HFF-Myc (cell line): Measurements from ENCODE around the gene DOLPP1.

Experiments
- DNase-seq: peaks from one replicate; pipeline ENCODE4 v3.0.0-alpha.2; 2011; ENCODE audit warnings: low read depth; ENCODE audit errors: extremely low read depth
- H3K4me3 ChIP-seq: replicated peaks from 2 replicates; pipeline ENCODE4 v1.5.1; 2011; ENCODE audit warnings: low read depth, mild to moderate bottlenecking, control low read depth, low read length
- TF ChIP-seq, protein P1 (sequence below): IDR thresholded peaks from 2 replicates; pipeline ENCODE4 v1.5.1; 2012; ENCODE audit warnings: mild to moderate bottlenecking, low read depth, low read length, control low read depth; ENCODE audit errors: missing control alignments

The DOLPP1 gene

DNA sequence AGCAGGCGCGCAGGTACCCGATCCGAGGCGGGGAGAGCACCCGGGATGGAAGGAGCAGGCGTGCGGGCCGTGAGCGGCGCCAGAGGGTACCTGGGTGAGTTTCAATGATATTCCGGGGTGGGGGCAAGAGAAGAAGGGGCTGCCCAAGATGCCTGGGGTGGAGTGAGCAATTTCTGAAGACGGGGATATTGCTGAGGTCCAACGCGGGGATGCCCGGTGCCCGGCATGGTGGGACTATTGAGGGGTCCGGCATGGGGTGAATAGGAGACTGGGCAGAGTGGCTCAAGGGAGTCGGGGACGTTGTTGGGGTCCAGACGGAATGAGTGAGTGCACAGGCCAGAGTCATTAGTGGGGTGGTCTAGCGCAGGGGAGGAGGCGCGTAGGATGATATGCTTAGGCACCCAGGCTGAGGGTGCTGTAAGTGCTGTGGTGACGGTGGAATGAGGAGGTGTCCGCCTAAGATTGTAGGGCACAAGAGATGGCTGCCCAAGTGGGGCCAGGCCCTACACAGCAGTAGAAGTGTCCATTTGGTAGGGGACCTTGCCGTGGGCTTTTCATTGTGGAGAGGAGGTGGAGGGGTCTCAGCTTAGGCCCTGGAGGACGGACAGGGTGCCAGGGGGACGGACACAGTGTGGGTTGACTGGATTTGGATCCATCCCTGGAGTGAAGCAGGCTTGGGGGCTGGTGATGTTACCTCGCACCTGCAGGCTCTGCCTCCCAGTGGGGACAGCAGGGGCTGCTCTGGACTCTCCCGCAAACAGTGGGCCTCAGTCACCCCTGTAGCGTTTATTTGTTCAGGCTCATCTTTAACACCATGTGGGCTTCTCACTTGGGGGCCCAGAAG lies 43.8 kb upstream of the DOLPP1 start:
- DNase-seq: no peak

DNA sequence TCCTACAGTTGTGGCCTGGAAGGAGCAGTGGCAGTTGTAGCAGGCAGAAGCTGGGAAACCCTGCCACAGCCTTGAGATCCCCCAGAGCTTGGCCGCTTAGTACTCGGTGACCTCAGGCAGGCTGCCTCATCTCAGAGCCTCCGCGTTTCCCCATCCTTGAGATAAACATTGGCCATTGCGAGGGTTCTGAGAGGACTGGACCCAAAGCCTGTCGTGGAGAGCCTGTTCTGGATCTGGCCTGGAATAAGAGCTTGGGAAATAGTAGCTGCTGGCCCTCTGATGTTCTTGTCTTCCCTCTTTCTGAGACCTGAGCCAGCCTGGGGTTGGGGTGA lies 43.2 kb upstream of the DOLPP1 start:
- H3K4me3 ChIP-seq: peak overlapping the region; percentile 95
- TF ChIP-seq, protein P1, sequence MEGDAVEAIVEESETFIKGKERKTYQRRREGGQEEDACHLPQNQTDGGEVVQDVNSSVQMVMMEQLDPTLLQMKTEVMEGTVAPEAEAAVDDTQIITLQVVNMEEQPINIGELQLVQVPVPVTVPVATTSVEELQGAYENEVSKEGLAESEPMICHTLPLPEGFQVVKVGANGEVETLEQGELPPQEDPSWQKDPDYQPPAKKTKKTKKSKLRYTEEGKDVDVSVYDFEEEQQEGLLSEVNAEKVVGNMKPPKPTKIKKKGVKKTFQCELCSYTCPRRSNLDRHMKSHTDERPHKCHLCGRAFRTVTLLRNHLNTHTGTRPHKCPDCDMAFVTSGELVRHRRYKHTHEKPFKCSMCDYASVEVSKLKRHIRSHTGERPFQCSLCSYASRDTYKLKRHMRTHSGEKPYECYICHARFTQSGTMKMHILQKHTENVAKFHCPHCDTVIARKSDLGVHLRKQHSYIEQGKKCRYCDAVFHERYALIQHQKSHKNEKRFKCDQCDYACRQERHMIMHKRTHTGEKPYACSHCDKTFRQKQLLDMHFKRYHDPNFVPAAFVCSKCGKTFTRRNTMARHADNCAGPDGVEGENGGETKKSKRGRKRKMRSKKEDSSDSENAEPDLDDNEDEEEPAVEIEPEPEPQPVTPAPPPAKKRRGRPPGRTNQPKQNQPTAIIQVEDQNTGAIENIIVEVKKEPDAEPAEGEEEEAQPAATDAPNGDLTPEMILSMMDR: no peak
- DNase-seq: no peak

More for the DNA sequence above, 43.8 kb upstream of the DOLPP1 start:
- TF ChIP-seq, protein P1: no peak
- H3K4me3 ChIP-seq: peak overlapping the region; percentile 95

DNA sequence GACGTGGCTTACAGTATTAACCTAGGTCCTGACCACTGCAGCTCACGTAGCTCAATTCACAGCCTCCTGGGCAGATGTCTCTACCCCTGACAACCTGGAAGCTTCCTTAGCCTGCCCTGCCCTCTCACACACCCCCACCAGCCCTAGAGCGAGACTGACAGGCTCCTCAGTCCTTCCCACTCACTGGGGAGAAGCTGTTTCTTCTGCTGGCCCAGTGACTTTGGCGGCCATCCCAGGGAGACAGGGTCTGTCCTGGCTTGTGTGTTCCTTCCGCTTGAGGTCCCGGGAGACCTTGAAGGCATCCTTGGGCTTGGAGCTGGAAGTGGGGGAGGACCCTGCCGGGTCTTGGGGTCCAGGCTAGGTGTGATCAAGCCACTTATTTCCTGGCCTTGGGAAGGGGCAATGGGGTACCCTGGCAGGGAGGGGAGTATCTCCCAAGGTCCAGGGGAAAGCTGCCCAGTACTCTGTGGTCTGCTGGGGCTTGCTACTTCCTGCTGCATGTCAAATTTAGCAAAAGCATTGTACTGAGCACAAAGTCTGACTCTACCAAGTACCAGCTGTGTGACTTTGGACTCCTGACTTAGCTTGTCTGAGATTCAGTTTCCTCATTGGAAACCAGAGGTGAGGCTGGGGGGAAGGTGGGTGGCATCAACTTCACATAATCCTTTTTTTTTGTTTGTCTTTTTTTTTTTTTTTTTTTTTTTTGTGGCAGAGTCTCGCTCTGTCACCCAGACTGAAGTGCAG lies 42.6 kb upstream of the DOLPP1 start:
- TF ChIP-seq, protein P1: no peak
- DNase-seq: no peak
- no peak overlapping the region for H3K4me3 ChIP-seq

DNA sequence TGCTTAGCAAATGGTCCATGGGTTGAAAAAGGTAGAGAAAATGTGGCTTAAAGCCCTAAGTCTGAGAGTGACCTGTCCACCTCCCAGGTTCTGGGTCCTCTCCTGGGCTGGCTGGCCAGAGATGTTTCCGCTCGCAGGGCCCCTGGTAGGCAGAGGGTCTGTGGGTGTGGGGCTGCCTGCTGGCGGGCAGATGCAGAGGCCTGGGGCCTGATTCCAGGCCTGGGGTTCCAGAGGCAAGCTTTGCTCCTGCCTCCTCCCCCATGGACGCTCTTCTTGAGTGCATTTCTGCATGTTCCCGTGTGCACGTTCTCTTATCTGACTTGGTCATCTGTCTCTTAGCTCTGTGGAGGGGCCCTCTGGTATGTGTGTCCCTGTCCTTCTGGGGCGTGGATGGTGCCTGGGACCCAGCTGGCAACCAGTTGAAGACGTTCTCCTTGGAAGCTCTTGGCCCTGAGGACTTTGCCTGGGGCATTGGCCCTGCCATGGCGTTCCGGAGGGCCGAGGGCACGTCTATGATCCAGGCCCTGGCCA lies 40.7 kb upstream of the DOLPP1 start:
- TF ChIP-seq, protein P1: no peak
- no peak for DNase-seq
- H3K4me3 ChIP-seq: no peak overlapping the region

DNA sequence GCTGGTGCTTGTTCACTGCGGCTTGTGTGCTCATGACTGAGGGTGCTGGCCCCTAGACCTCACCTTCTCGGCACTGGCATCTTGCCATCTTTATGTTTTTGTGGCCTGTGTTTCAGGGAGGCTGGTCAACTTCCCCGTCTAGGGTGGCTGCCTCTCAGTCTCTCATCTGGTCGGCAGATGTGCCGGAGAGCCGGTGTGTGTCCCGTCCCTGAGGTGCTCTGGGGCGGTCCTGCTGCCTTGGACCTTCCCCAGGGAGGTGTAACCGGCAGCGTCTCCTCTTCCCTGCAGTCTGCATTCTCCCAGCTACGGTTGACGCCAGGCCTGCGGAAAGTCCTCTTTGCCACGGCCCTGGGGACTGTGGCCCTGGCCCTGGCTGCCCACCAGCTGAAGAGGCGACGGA lies 38.9 kb upstream of the DOLPP1 start:
- DNase-seq: no peak
- no peak overlapping the region for H3K4me3 ChIP-seq
- TF ChIP-seq, protein P1: no peak

DNA sequence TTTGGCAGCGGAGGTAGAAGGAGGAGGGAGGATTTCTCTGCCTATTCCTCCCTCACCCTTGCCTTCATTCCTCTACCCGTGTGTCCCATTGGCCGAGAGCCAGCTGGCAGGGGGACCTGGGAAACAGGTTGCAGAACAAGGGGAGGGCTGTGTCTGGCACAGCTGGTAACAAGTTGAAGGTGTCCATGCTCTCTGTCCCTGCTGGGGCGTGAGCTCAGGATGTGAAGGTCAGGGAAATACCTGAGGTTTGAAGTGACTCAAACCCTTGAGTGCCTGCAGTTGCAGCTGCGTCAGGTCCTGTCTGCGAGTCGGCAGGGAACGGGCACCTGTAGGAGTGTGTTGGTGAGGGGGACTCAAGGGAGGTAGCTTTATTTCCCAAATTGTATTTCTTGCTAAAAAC lies 28.3 kb upstream of the DOLPP1 start:
- DNase-seq: no peak
- H3K4me3 ChIP-seq: no peak overlapping the region
- TF ChIP-seq, protein P1: no peak
